ENCODE results near the gene KPNA1.
A peak's percentile ranks its signal among the peaks of the same experiment; 100 is the strongest.
"Not testable (repeated sequence)": the region's sequence is repeated elsewhere in the genome, so short reads cannot be mapped to it uniquely, and the experiment has no call there.

The KPNA1 gene

DNA sequence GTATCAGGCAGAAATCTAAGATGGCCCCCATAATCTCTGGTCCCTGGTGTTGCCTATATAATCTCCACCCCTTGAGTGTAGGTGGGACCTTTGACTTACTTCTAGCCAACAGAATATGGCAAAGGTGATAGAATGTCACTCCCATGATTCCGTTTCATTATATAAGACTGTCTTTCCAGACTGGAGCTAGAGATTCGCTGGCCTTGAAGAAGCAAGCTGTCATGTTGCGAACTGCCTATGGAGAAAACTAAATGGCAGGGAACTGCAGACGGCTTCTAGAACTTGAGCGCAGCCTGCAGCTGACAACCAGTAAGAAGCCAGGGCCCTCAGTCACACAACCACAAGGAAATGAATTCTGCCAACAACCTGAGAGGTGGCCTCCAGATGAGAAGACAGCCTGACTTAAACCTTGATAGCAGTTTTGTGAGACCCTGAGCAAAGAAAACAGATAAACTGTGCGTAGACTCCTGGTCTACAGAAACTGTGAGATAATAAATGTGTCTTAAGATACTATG lies 2.2 kb upstream of the KPNA1 start:
- no peak for DNase-seq

DNA sequence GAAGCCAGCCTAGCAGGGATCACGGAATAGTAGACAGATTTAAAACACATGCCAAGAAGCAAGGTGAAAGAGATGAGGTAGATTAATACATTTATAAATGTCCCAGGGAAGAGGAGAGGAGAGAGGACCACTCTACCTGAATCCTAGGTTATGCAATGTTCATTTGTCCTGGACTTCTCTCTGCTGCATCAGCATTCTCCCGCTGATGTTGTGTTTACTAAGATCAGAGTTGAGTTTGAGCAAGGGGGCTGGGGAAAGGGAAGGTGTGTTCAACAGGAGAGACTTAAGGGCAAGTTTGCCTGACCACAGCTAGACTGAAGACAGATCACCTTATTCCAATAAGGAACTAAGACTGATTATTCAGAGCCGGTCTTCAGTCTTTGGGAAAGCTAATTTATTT lies 1.1 kb upstream of the KPNA1 start:
- DNase-seq = no peak

DNA sequence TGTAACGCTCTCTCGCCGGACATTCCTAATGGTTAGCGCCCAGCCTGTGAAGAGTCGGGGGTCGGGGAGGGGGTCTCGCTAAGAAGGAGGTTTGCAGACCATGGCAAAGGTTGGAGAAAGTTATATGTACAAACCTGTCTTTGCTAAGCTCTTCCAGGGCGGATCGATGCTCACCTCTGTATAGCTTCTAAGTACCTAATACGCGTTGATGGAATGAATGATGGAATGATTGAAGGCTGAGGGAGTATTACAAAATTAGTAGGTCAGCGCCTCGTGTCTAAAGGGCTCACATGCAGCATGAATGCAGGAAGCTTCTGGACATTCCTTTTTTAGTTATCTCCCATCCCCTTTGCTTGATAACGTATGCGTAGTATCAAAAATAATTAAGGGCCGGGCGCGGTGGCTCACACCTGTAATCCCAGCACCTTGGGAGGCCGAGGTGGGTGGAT lies 305 bp upstream of the KPNA1 start:
- no peak for DNase-seq

DNA sequence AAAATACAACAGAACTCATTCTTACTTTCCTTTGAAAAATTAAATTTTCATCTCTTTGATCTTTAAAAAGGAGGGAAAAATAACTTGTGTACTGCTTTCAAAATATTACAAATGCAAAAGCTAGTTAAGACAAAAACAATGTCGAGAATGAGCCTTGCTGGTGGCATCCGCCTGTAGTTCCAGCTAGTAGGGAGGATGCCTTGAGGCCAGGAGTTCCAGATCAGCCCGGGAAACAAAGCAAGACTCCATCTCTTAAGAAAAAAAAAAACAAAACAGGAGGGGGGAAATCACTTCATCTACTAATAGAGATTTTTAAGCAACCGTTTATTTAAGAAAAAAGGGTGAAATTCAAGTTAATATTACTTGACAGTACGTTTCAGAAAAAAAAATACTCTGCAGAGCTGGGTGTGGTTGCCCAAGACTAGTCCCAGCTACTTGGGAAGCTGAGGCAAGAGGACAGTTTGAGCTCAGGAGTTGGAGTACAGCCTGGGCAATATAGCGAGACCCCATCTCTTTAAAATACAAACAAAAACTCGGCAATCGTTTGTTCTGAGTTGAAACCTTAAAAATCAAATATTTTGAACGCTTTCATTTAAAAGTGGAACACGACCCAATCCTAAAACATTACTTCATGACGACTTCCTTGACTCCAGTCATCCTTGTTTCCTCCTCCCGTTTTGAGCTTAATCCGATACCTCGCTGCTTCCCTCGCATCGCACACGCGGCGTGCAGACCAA lies 1.2 kb downstream of the KPNA1 start:
- peak; percentile 52 for DNase-seq

DNA sequence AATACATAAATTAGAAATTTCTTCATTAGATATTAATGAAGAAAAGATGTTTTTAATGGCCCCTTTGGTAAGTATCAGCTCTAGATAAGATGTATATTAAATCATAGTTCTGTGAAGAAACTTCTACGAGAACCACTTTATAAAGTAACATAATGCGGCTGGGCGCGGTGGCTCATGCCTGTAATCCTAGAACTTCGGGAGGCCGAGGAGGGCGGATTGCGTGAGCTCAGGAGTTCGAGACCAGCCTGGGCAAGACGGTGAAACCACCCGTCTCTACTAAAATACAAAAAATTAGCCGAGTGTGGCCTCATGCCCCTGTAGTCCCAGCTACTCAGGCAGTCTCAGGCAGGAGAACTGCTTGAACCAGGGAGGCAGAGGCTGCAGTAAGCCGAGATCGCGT lies 2.5 kb downstream of the KPNA1 start:
- no peak for DNase-seq

DNA sequence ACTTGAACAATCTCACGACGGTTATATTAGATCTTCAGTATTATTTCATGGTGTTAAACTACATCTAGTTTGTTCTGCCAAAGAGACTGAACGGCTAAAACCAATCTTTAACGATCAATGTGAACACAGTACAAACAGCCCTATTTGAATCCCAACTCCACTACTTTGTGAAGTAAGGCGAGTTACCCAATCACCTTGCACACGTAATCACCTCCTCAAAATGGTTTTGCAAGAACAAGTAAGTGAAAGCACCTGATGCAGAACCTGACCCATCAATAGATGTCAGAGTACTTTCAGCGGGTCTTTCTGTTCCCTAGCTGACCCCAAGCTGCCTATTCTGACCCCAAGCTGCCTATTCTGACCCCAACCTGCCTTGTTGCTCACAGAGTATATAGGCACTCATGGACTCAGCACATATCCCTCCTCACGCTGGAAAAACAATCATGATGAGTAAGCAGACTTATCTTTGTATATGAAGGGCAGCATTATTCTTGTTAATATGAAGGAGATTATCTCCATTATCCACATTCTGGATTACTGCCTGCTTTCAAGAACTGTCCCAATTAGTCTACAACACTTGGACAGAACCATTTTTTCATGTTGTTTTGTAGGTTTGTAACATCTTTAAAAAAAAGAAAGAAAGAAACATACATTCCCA lies 3.7 kb downstream of the KPNA1 start:
- no peak for DNase-seq

DNA sequence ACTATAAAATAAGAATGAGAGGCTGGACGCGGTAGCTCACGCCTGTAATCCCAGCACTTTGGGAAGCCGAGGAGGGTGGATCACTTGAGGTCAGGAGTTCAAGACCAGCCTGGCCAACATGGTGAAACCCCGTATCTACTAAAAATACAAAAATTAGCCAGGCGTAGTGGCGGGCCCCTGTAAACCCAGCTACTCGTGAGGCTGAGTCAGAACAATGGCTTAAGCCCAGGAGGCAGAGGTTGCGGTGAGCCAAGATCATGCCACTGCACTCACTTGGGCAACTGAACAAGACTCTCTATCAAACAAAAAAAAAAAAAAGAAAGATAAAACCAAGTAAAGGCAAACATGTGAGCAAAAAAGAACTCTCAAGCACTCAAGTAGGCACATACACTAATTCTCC lies 5.8 kb downstream of the KPNA1 start:
- DNase-seq = not testable (repeated sequence)

DNA sequence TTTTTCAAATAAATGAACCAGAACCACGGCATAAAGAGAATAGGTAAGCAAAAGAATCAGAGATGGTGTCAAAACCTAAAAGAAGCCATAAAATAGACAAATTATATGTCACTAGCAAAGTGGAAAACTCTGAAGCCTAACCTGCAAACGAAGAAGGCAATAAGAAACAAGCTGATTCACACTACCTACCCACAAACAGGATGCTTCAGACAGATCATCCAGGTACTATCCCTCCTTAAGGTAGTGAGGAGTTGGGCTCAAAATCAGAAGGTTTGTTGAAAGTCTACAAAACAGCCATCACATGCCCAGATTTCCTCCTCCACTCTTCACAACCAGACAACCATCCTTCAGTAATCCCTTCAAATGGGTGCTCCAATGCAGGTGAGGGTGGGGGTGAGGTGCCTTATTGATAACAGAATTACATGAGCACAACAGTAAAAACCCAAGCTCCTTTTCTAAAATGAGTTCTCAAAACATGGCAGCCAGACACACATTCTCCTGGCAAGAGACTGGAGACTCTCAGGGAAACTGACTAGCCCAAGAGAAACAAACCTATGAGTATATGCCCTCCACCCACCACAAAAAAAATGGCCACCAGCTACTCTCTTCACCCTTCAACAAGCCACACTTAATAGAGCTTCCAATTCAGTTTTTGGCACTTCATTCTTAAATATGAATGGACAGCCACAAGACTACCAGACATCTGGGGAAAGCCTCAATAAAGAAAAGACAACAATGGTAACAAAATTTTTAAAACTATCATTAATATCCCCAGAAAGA lies 6.4 kb downstream of the KPNA1 start:
- DNase-seq = no peak

DNA sequence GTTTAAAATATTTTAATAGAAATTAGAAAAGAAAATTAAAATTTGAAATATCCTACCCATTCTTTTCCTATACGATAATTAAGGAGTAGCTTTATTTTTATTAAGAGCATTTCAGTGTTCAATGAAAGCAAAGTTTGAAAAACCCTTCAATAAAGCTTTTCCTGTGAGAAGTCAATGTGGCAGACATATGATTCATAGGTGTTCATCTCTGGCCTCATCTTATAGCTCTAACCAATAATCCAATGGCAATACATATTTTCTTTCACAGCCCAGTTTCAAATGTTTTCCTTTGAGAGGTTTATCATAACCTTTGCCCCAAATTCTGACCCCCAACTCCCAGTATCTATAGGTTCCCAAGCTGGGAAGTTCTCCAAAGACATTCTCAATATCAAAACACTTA lies 8.3 kb downstream of the KPNA1 start:
- DNase-seq = no peak

DNA sequence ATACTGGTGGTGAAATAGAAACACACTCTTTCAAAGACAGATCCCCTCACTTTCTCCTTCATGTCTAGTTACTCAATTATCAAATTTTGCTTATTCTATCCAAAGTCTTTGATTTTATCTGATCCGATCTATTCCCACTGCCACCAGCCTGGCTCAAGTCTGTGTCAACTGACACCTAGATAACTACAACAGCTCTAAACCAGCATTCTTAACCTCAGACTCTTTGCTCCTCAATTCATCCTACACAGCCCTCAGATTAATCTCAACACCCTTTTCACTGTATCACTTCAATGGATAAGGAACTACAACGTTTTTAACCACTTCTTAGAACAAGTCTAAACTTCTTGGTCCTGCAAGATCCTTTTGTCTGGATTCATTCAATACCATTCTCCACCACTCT lies 9.1 kb downstream of the KPNA1 start:
- no peak for DNase-seq

DNA sequence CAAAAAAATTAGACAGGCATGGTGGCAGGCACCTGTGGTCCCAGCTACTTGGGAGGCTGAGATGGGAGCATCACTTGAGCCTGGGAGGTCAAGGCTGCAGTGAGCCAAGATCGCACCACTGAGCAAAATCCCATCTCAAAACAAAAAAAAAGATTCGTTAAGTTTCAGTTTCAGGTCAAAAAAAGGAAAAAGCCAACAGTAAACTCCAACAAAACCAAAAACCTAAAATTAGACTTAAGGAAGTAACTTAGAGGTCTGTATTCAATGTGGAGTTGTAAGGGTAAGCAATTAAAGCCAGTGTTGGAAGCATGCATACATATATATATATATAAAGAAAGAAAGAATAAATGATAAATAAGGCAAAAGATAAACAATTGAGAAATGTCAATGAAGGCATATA lies 11.8 kb downstream of the KPNA1 start:
- DNase-seq = no peak

DNA sequence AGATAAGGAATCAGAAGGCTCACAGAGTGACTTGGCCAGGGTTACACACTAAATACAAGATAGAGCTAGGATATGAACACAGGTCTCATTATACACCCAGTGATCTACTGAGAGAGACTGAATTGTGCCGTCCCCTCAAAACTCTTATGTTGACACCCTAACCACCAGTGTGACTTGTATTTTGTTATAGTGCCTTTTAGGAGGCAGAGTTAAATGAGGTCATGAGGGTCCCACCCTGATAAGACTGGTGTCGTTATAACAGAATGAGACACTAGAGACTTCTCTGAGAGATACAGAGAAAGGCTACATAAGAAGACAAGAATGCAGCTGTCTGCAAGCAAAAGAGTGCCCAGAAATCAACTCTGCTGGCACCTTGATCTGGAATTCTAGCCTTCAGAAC lies 12.6 kb downstream of the KPNA1 start:
- DNase-seq = no peak

DNA sequence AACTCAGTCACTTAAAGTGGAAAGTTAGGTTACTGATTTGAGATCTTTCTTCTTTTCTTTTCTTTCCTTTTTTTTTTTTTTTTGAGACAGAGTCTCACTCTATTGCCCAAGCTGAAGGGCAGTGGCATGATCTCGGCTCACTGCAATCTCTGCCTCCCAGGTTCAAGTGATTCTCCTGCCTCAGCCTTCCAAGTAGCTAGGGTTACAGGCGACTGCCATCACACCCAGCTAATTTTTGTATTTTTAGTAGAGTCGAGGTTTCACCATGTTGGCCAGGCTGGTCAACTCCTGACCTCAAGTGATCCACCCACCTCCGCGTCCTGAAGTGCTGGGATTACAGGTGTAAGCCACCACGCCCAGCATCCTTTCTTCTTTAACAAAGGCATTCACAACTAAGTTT lies 13.8 kb downstream of the KPNA1 start:
- DNase-seq = not testable (repeated sequence)

DNA sequence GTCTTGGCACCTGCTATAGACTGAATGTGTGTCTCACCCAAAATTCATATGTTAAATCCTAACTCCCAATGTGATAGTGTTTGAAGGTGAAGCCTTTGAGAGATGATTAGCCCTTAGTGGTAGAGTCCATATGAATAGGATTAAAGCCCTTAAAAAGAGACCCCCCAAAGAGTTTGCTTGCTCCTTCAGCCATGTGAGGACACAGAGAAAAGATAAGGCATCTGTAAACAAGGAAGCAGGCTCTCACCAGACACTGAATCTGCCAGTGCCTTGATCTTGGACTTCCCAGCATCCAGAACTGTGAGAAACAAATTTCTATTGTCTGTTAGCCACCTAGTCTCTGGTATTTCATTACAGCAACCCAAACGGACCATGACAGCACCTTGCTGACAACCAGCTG lies 16.6 kb downstream of the KPNA1 start:
- DNase-seq = no peak

DNA sequence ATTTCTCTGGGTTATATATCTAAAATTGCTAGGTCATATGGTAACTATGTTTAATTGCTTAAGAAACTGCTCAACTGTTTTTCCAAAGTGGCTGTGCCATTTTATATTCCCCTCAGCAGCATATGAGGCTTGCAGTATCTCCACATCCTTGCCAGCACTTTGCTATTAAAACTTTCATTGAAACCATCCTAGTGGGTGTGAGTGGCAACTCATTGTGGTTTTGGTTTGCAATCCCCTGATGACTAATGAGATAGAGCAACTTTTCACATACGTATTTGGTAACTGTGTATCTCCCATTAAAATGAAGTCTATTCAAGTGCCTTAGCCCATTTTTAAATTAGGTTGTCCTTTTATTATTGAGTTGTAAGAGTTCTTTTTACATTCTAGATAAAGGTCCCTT lies 17.3 kb downstream of the KPNA1 start:
- DNase-seq = no peak

DNA sequence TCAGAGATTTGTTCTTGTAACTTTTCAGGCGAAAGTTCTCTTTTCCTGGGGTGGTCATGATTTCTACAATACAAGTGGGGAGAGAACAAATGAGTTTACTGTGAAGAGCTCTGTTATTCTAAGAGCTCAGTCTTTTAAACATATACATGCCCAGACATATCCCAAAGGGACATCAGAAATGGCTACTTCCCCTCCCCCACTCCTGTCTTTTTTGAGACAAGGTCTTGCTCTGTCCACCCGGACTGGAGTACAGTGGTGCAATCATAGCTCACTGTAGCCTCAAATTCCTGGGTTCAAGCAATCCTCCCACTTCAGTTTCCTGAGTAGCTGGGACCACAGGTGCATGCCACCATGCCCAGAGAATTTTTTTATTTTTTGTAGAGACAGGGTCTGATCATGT lies 18.2 kb downstream of the KPNA1 start:
- DNase-seq = no peak

DNA sequence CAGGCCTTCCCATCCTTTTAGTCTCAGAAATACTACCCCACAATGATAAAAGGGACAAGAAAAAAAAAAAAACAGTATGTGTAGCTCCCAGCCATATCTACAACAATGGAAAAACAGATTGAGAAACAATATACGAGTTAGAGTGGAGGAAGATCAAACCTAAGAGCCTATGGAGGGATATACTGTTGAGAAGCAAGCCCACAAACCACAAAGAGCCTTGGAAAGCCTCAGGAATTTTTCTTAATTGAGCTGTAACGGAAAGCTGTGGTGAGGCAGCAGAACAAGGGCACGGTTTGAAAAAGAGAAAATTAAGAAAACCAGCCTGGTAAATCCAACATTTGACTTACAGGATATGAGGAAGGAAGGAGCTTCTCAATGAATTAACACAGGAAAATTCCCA lies 21.4 kb downstream of the KPNA1 start:
- no peak for DNase-seq

DNA sequence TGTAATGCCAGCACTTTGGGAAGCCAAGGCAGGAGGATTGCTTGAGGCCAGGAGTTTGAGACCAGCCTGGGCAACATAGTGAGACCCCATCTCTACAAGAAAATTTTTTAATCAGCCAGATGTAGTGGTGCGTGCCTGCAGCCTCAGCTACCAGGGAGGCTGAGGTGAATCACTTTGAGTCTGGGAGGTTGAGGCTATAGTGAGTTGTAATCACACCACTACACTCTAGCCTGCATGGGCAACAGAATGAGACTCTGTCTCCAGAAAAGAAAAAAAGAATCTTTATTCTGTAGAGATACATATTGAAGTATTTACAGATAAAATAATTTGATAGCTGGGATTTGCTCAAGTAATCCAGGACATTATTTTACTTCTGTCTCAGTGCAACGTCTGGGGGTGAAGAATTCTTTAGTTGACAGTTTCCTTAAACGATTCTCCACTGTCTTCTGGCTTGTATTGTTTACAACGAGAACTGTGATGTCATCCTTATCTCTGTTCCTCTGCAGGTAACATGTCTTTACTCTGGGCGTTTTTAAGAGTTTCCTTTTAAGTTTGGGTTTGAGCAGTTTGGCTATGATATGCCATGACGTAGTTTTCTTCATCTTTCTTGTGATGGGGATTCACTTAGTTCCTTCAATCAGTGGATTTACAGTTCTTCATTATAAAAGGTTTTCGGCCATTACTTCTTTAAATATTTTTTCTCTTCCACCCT lies 26.3 kb downstream of the KPNA1 start:
- no peak for DNase-seq

DNA sequence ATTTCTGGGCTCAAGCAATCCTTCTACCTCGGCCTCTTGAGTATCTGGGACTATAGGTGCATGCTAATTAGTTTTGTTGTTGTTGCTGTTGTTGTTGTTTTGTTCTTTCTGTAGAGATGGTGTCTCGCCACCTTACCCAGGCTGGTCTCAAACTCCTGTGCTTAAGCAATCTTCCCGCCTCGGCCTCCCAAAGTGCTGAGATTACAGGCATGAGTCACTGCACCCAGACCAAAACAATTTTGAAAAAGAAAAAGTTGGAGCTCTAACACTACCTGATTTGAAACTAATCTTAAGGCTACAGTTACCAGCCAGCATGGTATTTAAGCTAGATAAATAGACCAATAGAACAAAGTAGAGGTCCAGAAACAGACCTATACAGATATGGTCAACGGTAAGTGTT lies 29.8 kb downstream of the KPNA1 start:
- no peak for DNase-seq

DNA sequence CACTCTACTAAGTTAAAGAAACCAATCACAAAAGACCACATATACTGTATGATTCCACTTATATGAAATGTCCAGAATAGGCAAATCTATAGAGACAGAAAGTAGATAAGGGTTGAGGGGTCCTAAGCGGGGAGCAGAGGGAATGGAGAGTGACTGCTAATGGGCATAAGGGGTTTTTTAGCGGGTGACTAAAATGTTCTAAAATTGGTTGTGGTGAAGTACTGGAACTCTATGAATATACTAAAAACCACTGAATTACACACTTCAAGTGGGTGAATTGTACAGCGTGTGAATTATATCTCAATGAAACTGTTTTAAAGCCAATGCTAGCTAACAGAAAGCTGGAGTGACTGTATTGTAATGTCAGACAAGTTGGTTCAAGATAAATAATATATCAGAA lies 33.3 kb downstream of the KPNA1 start:
- no peak for DNase-seq

DNA sequence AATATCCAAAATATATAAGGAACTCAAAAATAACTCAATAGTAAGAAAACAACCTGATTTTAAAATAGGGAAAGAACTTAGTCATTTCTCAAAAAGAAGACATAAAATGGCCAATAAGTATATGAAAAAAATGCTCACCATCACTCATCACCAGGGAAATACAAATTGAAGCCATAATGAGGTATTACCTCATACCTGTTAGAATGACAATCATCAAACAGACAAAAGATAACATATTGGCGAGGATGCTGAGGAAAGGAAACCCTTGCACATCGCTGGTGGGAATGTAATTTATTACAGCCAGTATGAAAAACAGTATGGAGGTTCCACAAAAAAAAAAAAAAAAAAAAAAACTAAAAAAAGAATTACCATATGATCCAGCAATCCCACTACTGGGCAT lies 38.2 kb downstream of the KPNA1 start:
- no peak for DNase-seq

DNA sequence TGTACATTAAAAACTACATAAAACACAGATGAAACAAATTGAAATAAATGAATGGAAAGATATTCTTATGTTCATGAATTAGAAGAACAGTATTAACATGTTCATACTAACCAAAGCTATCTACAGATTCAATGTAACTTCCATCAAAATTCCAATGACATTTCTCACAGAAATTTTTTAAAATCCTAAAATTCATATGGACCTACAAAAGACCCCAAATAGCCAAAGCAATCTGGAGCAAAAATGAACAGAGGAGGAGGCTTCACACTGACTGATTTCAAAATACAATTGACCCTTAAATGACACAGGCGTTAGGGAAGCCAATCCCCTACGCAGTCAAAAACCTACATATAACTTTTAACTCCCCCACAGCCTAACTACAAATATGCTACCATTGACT lies 39.4 kb downstream of the KPNA1 start:
- DNase-seq = no peak

DNA sequence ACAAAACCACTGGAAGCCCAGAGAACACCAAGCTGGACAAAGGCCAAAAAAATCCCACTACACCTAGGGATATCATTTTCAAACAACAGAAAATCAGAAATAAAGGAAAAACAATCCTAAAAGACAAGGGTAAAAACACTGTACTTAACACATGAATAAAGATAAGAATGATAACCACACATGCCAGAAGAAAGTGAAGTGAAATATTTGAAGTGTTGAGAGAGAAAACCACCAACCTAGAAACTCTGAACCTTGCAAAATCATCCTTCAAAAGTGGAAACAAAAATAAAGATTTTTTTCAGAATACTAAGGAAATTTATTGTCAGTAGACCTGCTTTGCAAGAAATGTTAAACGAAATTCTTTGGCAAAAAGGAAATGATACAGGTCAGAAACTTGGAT lies 45.1 kb downstream of the KPNA1 start:
- DNase-seq = no peak

Data from NCI-H2029 treated with DMSO at 0.1 percent for 48 hours (cell line).